Left lung (tissue), 10 donors: Measurements from ENCODE around the gene CASZ1. TPM values are rescaled to one million over a fixed set of nuclear protein-coding genes. Genes with fewer than 3 reads are reported as not detected.
A peak's percentile ranks its signal among the peaks of the same experiment; 100 is the strongest.

Source experiments
- ATAC-seq: fragments of 200-7000 bp; cut with Tn5 transposase; one replicate; pipeline ENCODE4 v1.9.1; 2020; ENCODE audit warnings: moderate library complexity
- DNase-seq, 4 donors: peaks; one replicate each; pipeline ENCODE4 v3.0.0-alpha.2; 2013 to 2020
- H3K27ac ChIP-seq, 2 donors: fragments of 200-600 bp; sonication (generic) in 1 of 2; one replicate each; pipeline versions ENCODE4 v1.5.0 to v1.8.0; 2020 to 2021
- H3K27me3 ChIP-seq, 2 donors: fragments of 200-600 bp; sonication (generic) in 1 of 2; one replicate each; pipeline versions ENCODE4 v1.5.0 to v1.8.0; 2020 to 2021
- H3K36me3 ChIP-seq, 2 donors: fragments of 200-600 bp; sonication (generic) in 1 of 2; one replicate each; pipeline versions ENCODE4 v1.5.0 to v1.8.0; 2020 to 2021
- H3K4me1 ChIP-seq, 2 donors: fragments of 200-600 bp; one replicate each; pipeline ENCODE4 v1.8.0; 2021
- H3K4me3 ChIP-seq, 2 donors: fragments of 200-600 bp; sonication (generic) in 1 of 2; one replicate each; pipeline versions ENCODE4 v1.5.0 to v1.8.0; 2020 to 2021; ENCODE audit warnings: mild to moderate bottlenecking in 1 of 2
- H3K9me3 ChIP-seq, 2 donors: fragments of 200-600 bp; sonication (generic) in 1 of 2; one replicate each; pipeline versions ENCODE4 v1.5.0 to v1.8.0; 2020 to 2021
- intact Hi-C, 2 donors: fragments of 100-400 bp; cut with DNase I; formaldehyde crosslinking; loops; one replicate each; pipeline versions ENCODE4 v1.11.2 to v1.14.2; 2022
- polyA plus RNA-seq, 6 donors: library from polyadenylated mRNA; unstranded; fragments of 120-200 nt; gene quantifications; one replicate each; pipeline ENCODE4 v1.2.1, GENCODE V29; 2013; ENCODE audit not compliant: insufficient read length in 6 of 6
- total RNA-seq, 2 donors: library from RNA; stranded (reverse); fragmentation: NEBNext Ultra II Directional; extraction: Animal tissue kit (Norgen Biotek cat#: 25700); gene quantifications; one replicate each; pipeline ENCODE4 v1.2.1, GENCODE V29; 2021
- TF ChIP-seq, protein P1 (sequence below), 2 donors: fragments of 200-600 bp; sonication (generic) in 1 of 2; IDR thresholded peaks; one replicate each; pipeline versions ENCODE4 v1.5.0 to v1.8.0; 2021; ENCODE audit warnings: antibody characterized with exemption in 2 of 2
- donor health status: DM: no; HTN: yes; CAD: no.
- donor health status: DM: no; HTN: no; CAD: no.

CASZ1 gene
- total and polyA plus RNA-seq, 8 donors = 15.1 to 44.0 (median 21.1) TPM

DNA sequence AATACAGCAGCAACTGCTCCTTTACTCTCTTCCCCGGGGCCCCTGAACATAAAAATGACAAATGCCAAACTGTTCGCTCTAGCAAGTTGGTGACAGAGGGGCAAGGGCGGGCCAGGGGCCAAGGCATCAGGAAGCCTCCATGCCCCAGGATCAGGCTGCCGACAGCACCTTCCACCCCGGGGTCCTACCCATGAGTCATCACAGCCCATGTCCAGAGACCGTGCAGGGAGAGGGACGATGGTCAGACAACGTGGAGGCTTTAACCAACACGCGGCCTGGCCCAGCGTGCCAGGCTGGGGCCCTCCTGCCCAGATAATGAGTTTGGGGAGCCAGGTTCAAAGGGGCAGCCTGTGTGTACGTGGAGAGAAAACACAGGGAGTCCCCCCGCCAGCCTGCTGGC lies 90.5 kb downstream of the CASZ1 start:
- TF ChIP-seq, protein P1, sequence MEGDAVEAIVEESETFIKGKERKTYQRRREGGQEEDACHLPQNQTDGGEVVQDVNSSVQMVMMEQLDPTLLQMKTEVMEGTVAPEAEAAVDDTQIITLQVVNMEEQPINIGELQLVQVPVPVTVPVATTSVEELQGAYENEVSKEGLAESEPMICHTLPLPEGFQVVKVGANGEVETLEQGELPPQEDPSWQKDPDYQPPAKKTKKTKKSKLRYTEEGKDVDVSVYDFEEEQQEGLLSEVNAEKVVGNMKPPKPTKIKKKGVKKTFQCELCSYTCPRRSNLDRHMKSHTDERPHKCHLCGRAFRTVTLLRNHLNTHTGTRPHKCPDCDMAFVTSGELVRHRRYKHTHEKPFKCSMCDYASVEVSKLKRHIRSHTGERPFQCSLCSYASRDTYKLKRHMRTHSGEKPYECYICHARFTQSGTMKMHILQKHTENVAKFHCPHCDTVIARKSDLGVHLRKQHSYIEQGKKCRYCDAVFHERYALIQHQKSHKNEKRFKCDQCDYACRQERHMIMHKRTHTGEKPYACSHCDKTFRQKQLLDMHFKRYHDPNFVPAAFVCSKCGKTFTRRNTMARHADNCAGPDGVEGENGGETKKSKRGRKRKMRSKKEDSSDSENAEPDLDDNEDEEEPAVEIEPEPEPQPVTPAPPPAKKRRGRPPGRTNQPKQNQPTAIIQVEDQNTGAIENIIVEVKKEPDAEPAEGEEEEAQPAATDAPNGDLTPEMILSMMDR (IDR thresholded peaks at IDR 0.05) = no peak
- H3K4me3 ChIP-seq = no peak overlapping the region
- intact Hi-C loops = no loop called here
- ATAC-seq (no peak), DNase-seq (no peak)
- H3K27me3 ChIP-seq = peaks cover 0 to 5% of the 10 kb centered on the region in 2 donors
- H3K9me3 ChIP-seq = no peaks in the 10 kb centered on the region
- peaks cover 3 to 15% of the 10 kb centered on the region in 2 donors for H3K4me1 ChIP-seq
- H3K27ac ChIP-seq = no peak overlapping the region
- no peaks in the 10 kb centered on the region for H3K36me3 ChIP-seq

DNA sequence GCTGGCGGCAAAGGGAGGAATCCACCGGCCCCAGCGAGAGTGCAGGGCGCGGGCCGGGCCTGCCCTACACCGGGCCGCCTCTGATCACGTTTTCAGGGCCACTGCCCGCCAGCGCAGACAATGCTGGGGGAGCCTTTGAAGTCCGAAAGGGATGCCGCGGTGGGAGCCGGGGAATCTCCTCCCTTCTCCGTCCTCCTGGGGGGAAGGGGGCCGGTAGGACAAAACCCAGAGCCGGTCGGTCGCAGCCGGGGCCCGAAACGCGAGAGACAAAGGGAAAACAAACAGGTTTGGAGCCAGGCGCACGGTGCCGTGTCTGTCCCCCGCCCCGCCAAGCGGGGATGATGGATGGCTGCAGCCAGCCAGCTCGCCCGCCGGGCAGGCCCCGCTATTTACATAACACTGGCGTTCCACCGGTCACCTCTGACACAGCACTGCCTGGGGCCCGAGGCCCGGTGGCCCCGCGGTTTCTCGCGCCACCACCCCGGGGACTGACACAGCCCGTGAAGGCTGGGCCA lies 92.0 kb downstream of the CASZ1 start:
- no peak overlapping the region for H3K27ac ChIP-seq
- no peaks in the 10 kb centered on the region for H3K36me3 ChIP-seq
- intact Hi-C loops = no loop called here
- TF ChIP-seq, protein P1 (IDR thresholded peaks at IDR 0.05) = no peak
- H3K27me3 ChIP-seq = peaks cover 0 to 5% of the 10 kb centered on the region in 2 donors
- H3K4me1 ChIP-seq = peaks cover 0 to 7% of the 10 kb centered on the region in 2 donors
- H3K9me3 ChIP-seq = no peaks in the 10 kb centered on the region
- no peak for ATAC-seq
- H3K4me3 ChIP-seq = no peak overlapping the region
- DNase-seq = no peak

DNA sequence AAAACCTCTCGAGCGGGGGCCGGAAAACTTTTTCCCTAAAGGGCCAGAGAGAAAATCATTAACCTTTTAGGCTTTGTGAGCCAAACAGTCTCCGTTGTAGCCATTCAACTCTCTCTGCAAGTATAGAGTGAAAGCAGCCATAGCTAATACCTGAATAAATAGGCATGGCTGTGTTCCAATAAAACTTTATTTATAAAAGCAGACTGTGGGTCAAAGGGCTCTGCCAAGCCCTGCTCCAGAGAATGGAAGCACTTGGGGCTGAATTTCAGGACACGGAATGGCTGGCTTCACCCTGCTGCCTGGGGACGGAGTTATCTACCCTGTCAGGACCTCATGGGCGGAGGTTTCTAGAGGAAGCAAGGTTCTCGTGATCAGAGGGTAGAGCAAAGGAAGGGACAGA lies 92.7 kb downstream of the CASZ1 start:
- TF ChIP-seq, protein P1 (IDR thresholded peaks at IDR 0.05) = no peak
- Histone ChIP-seq H3K4me1 (peaks cover 0 to 4% of the 10 kb centered on the region in 2 donors), H3K36me3 (no peaks in the 10 kb centered on the region), H3K9me3 (no peaks in the 10 kb centered on the region), H3K27ac (no peak overlapping the region), H3K27me3 (peaks cover 0 to 5% of the 10 kb centered on the region in 2 donors), H3K4me3 (no peak overlapping the region)
- DNase-seq (no peak), ATAC-seq (no peak)
- intact Hi-C loops = no loop called here

DNA sequence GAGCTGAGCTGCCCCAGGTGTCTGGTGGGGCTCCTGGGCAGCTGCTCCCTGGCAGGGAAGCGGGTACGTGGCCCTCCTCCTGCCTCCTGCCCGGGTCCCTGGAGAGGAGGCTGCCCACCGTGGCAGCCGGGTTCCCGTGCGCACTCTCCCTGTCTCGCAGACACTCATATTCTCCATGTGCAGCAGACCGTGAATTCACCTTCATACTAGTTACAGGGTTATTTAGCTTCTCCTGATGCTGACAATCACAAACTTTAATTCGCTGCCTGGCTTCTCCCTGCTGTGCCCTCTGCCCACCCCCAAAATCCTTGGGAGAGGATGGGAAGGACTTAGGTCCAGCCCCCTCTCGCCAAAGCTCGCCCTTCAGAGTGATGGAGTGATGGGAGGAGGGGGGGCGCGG lies 95.3 kb downstream of the CASZ1 start:
- no peak for ATAC-seq
- TF ChIP-seq, protein P1 (IDR thresholded peaks at IDR 0.05) = no peak
- H3K36me3 ChIP-seq = no peaks in the 10 kb centered on the region

DNA sequence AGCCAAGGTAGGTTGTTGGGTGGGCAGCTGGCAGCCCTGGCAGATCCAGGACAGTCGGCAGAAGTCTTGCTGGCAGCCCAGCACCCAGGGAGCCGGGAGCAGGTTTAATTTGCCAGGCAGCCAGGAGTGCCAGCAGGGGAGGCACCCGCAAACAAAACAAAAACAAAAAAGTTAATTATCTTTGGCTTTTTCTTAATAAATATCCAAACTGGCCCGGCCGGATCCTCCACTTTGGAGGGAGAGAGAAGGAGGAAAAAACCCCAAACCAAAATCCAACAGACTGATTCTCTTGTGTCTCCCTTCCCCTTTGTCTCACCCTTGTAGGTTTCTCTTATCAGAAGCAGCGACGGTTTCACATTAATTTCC lies 97.0 kb downstream of the CASZ1 start:
- Histone ChIP-seq H3K4me1 (peaks cover 3 to 16% of the 10 kb centered on the region in 2 donors), H3K27ac (peak overlapping the region in 1 of 2 donors; percentile 48), H3K9me3 (no peaks in the 10 kb centered on the region), H3K27me3 (peaks cover 0 to 3% of the 10 kb centered on the region in 2 donors), H3K36me3 (no peaks in the 10 kb centered on the region), H3K4me3 (no peak overlapping the region)
- DNase-seq (no peak), ATAC-seq (no peak)
- TF ChIP-seq, protein P1 (IDR thresholded peaks at IDR 0.05) = no peak
- intact Hi-C loops = no loop called here

More for the DNA sequence above, 95.3 kb downstream of the CASZ1 start:
- Histone ChIP-seq H3K27ac (no peak overlapping the region), H3K27me3 (peaks cover 0 to 5% of the 10 kb centered on the region in 2 donors), H3K4me3 (no peak overlapping the region), H3K9me3 (no peaks in the 10 kb centered on the region), H3K4me1 (peaks cover 0 to 5% of the 10 kb centered on the region in 2 donors)
- no peak for DNase-seq
- intact Hi-C loops = no loop called here
